ENCODE results near the gene ZNF652.

Gene ZNF652

GRCh38 chr17:49390548-49391324 lies 28.7 kb upstream of the ZNF652 start:
- TF ChIP-seq GATA2 (IDR thresholded peaks at IDR 0.05; ENCODE audit: low read depth, low read length) (no peak), GATA3 (IDR thresholded peaks at IDR 0.05; ENCODE audit: low read depth, low read length) (no peak)

- no peak for TF ChIP-seq GATA2 (IDR thresholded peaks at IDR 0.05; ENCODE audit: low read depth, low read length)
- no peak for TF ChIP-seq GATA3 (IDR thresholded peaks at IDR 0.05; ENCODE audit: low read depth, low read length)
Observed at GRCh38 chr17:49388692-49389513, 26.9 kb upstream of the ZNF652 start.

GRCh38 chr17:49388290-49388640 lies 26.2 kb upstream of the ZNF652 start:
- TF ChIP-seq GATA3 (IDR thresholded peaks at IDR 0.05; ENCODE audit: low read depth, low read length) (no peak), GATA2 (IDR thresholded peaks at IDR 0.05; ENCODE audit: low read depth, low read length) (no peak)

GRCh38 chr17:49387498-49388289 lies 25.6 kb upstream of the ZNF652 start:
- TF ChIP-seq GATA2 (IDR thresholded peaks at IDR 0.05; ENCODE audit: low read depth, low read length) (no peak), GATA3 (IDR thresholded peaks at IDR 0.05; ENCODE audit: low read depth, low read length) (no peak)

- no peak for TF ChIP-seq GATA3 (IDR thresholded peaks at IDR 0.05; ENCODE audit: low read depth, low read length)
- TF ChIP-seq GATA2 (IDR thresholded peaks at IDR 0.05; ENCODE audit: low read depth, low read length): no peak
Observed at GRCh38 chr17:49386373-49386772, 24.3 kb upstream of the ZNF652 start.

- no peak for TF ChIP-seq GATA2 (IDR thresholded peaks at IDR 0.05; ENCODE audit: low read depth, low read length)
- no peak for TF ChIP-seq GATA3 (IDR thresholded peaks at IDR 0.05; ENCODE audit: low read depth, low read length)
Observed at GRCh38 chr17:49384951-49385350, 22.9 kb upstream of the ZNF652 start.

- TF ChIP-seq GATA3 (IDR thresholded peaks at IDR 0.05; ENCODE audit: low read depth, low read length) (no peak), GATA2 (IDR thresholded peaks at IDR 0.05; ENCODE audit: low read depth, low read length) (no peak)
Observed at GRCh38 chr17:49383060-49383459, 21.0 kb upstream of the ZNF652 start.

GRCh38 chr17:49382556-49382955 lies 20.5 kb upstream of the ZNF652 start:
- TF ChIP-seq GATA2 (IDR thresholded peaks at IDR 0.05; ENCODE audit: low read depth, low read length) (no peak), GATA3 (IDR thresholded peaks at IDR 0.05; ENCODE audit: low read depth, low read length) (no peak)

GRCh38 chr17:49381793-49382192 lies 19.7 kb upstream of the ZNF652 start:
- TF ChIP-seq GATA3 (IDR thresholded peaks at IDR 0.05; ENCODE audit: low read depth, low read length) (no peak), GATA2 (IDR thresholded peaks at IDR 0.05; ENCODE audit: low read depth, low read length) (no peak)

- TF ChIP-seq GATA2 (IDR thresholded peaks at IDR 0.05; ENCODE audit: low read depth, low read length): no peak; the same call in 1 of the 2 replicates
- TF ChIP-seq GATA3 (IDR thresholded peaks at IDR 0.05; ENCODE audit: low read depth, low read length): no peak
Observed at GRCh38 chr17:49381033-49381432, 19.0 kb upstream of the ZNF652 start.

GRCh38 chr17:49379926-49380325 lies 17.9 kb upstream of the ZNF652 start:
- TF ChIP-seq GATA3 (IDR thresholded peaks at IDR 0.05; ENCODE audit: low read depth, low read length): no peak
- no peak for TF ChIP-seq GATA2 (IDR thresholded peaks at IDR 0.05; ENCODE audit: low read depth, low read length)

GRCh38 chr17:49378311-49378710 lies 16.3 kb upstream of the ZNF652 start:
- no peak for TF ChIP-seq GATA3 (IDR thresholded peaks at IDR 0.05; ENCODE audit: low read depth, low read length)
- no peak for TF ChIP-seq GATA2 (IDR thresholded peaks at IDR 0.05; ENCODE audit: low read depth, low read length)

GRCh38 chr17:49375544-49375943 lies 13.5 kb upstream of the ZNF652 start:
- TF ChIP-seq GATA3 (IDR thresholded peaks at IDR 0.05; ENCODE audit: low read depth, low read length) (no peak), GATA2 (IDR thresholded peaks at IDR 0.05; ENCODE audit: low read depth, low read length) (no peak)

- TF ChIP-seq GATA3 (IDR thresholded peaks at IDR 0.05; ENCODE audit: low read depth, low read length): no peak
- TF ChIP-seq GATA2 (IDR thresholded peaks at IDR 0.05; ENCODE audit: low read depth, low read length): no peak
Observed at GRCh38 chr17:49373115-49373514, 11.1 kb upstream of the ZNF652 start.
